ENCODE data around the gene PLCB4. TPM values are rescaled to one million over a fixed set of nuclear protein-coding genes. Genes with fewer than 3 reads are reported as not detected.

PLCB4 gene
- total RNA-seq, 1 experiment from 2014 or later = 12.6 TPM

DNA sequence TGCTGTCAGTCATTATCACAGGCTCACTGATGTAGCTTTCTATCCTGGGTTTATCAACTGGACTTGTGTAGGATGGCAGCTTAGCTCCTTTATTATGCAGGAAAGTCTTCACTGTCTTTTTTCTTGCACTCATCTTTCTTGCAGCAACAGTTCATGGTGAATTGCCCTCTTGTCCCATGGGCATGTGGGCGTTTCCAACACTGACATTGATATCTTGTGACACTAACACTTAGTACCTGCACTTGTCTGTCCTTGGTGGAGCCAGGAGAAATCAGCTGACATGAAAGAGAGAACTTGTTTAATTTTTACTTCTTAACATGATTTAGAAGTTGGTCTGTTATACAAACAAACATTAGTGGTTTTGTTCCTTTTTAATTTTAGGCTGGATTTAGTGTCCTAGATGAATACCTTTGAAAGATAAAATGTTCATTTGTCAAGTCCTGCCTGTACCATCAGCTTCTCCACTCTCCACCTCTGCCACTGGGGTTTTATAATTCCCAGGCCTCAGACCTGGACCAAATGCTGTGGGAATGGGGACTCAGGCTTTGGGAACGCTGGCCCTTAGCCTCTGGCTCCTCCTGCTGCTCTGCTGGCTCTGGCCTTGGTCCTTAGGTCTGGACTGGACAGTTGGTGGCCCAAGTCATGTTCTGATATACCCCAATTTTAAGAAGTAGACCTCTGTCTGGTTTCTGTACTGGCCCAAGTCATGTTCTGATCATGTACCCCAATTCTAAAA, 284.5 kb downstream of the PLCB4 start:
- H3K4me1 Mint-ChIP-seq = peaks cover 31% of the 10 kb centered on the region

More for the DNA sequence above, 284.5 kb downstream of the PLCB4 start:
- Mint-ChIP-seq H3K9me3 (no peaks in the 10 kb centered on the region), H3K27ac (0 out of 2 replicates have a peak overlapping the region, but pooled peaks have one; percentile 29), H3K36me3 (no peaks in the 10 kb centered on the region), H3K4me3 (no peak overlapping the region), H3K27me3 (ENCODE audit: low read depth) (no peaks in the 10 kb centered on the region)
- DNase-seq (ENCODE audit: low spot score) = no peak
- ChIA-PET CTCF (no interaction called here), POLR2A (no interaction called here)
- TF ChIP-seq CREM (CRISPR knock-in tag; IDR thresholded peaks at IDR 0.05) (no peak), OVOL2 (CRISPR knock-in tag; IDR thresholded peaks at IDR 0.05; ENCODE audit: borderline replicate concordance) (no peak), ESRRA (CRISPR knock-in tag; IDR thresholded peaks at IDR 0.05; ENCODE audit: borderline replicate concordance) (no peak), ZNF138 (CRISPR knock-in tag; conservative IDR thresholded peaks at IDR 0.05) (no peak), GTF2I (CRISPR knock-in tag; conservative IDR thresholded peaks at IDR 0.05) (no peak), MYBL2 (CRISPR knock-in tag; IDR thresholded peaks at IDR 0.05) (no peak), ZNF219 (CRISPR knock-in tag; IDR thresholded peaks at IDR 0.05; ENCODE audit: borderline replicate concordance) (no peak), NFYB (CRISPR knock-in tag; conservative IDR thresholded peaks at IDR 0.05; ENCODE audit: low read depth) (no peak), ZNF416 (CRISPR knock-in tag; IDR thresholded peaks at IDR 0.05) (no peak), JUN (CRISPR knock-in tag; IDR thresholded peaks at IDR 0.05) (no peak), GABPB1 (CRISPR knock-in tag; IDR thresholded peaks at IDR 0.05) (no peak)
- TF ChIP-seq, protein P1, sequence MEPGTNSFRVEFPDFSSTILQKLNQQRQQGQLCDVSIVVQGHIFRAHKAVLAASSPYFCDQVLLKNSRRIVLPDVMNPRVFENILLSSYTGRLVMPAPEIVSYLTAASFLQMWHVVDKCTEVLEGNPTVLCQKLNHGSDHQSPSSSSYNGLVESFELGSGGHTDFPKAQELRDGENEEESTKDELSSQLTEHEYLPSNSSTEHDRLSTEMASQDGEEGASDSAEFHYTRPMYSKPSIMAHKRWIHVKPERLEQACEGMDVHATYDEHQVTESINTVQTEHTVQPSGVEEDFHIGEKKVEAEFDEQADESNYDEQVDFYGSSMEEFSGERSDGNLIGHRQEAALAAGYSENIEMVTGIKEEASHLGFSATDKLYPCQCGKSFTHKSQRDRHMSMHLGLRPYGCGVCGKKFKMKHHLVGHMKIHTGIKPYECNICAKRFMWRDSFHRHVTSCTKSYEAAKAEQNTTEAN (CRISPR knock-in tag; IDR thresholded peaks at IDR 0.05) = no peak
- TF ChIP-seq, protein P2, sequence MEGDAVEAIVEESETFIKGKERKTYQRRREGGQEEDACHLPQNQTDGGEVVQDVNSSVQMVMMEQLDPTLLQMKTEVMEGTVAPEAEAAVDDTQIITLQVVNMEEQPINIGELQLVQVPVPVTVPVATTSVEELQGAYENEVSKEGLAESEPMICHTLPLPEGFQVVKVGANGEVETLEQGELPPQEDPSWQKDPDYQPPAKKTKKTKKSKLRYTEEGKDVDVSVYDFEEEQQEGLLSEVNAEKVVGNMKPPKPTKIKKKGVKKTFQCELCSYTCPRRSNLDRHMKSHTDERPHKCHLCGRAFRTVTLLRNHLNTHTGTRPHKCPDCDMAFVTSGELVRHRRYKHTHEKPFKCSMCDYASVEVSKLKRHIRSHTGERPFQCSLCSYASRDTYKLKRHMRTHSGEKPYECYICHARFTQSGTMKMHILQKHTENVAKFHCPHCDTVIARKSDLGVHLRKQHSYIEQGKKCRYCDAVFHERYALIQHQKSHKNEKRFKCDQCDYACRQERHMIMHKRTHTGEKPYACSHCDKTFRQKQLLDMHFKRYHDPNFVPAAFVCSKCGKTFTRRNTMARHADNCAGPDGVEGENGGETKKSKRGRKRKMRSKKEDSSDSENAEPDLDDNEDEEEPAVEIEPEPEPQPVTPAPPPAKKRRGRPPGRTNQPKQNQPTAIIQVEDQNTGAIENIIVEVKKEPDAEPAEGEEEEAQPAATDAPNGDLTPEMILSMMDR (IDR thresholded peaks at IDR 0.05) = no peak
- TF ChIP-seq, protein P3, sequence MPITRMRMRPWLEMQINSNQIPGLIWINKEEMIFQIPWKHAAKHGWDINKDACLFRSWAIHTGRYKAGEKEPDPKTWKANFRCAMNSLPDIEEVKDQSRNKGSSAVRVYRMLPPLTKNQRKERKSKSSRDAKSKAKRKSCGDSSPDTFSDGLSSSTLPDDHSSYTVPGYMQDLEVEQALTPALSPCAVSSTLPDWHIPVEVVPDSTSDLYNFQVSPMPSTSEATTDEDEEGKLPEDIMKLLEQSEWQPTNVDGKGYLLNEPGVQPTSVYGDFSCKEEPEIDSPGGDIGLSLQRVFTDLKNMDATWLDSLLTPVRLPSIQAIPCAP (CRISPR knock-in tag; IDR thresholded peaks at IDR 0.05) = no peak
- TF ChIP-seq, protein P4, sequence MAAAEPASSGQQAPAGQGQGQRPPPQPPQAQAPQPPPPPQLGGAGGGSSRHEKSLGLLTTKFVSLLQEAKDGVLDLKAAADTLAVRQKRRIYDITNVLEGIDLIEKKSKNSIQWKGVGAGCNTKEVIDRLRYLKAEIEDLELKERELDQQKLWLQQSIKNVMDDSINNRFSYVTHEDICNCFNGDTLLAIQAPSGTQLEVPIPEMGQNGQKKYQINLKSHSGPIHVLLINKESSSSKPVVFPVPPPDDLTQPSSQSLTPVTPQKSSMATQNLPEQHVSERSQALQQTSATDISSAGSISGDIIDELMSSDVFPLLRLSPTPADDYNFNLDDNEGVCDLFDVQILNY (CRISPR knock-in tag; IDR thresholded peaks at IDR 0.05) = no peak
- TF ChIP-seq, protein P5, sequence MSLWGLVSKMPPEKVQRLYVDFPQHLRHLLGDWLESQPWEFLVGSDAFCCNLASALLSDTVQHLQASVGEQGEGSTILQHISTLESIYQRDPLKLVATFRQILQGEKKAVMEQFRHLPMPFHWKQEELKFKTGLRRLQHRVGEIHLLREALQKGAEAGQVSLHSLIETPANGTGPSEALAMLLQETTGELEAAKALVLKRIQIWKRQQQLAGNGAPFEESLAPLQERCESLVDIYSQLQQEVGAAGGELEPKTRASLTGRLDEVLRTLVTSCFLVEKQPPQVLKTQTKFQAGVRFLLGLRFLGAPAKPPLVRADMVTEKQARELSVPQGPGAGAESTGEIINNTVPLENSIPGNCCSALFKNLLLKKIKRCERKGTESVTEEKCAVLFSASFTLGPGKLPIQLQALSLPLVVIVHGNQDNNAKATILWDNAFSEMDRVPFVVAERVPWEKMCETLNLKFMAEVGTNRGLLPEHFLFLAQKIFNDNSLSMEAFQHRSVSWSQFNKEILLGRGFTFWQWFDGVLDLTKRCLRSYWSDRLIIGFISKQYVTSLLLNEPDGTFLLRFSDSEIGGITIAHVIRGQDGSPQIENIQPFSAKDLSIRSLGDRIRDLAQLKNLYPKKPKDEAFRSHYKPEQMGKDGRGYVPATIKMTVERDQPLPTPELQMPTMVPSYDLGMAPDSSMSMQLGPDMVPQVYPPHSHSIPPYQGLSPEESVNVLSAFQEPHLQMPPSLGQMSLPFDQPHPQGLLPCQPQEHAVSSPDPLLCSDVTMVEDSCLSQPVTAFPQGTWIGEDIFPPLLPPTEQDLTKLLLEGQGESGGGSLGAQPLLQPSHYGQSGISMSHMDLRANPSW (CRISPR knock-in tag; conservative IDR thresholded peaks at IDR 0.05; ENCODE audit: low read depth) = no peak
- TF ChIP-seq, protein P6, sequence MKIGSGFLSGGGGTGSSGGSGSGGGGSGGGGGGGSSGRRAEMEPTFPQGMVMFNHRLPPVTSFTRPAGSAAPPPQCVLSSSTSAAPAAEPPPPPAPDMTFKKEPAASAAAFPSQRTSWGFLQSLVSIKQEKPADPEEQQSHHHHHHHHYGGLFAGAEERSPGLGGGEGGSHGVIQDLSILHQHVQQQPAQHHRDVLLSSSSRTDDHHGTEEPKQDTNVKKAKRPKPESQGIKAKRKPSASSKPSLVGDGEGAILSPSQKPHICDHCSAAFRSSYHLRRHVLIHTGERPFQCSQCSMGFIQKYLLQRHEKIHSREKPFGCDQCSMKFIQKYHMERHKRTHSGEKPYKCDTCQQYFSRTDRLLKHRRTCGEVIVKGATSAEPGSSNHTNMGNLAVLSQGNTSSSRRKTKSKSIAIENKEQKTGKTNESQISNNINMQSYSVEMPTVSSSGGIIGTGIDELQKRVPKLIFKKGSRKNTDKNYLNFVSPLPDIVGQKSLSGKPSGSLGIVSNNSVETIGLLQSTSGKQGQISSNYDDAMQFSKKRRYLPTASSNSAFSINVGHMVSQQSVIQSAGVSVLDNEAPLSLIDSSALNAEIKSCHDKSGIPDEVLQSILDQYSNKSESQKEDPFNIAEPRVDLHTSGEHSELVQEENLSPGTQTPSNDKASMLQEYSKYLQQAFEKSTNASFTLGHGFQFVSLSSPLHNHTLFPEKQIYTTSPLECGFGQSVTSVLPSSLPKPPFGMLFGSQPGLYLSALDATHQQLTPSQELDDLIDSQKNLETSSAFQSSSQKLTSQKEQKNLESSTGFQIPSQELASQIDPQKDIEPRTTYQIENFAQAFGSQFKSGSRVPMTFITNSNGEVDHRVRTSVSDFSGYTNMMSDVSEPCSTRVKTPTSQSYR (CRISPR knock-in tag; IDR thresholded peaks at IDR 0.05) = no peak
- no peak for ATAC-seq

Measured in WTC11 (cell line).